Stimulated activated CD8-positive, alpha-beta memory T cell treated with anti-CD3 and anti-CD28 coated beads, Interleukin-15, amount 100 ng/mL, for 1 hour (primary cell): ENCODE results near the gene CDKN2B.
"Not testable (repeated sequence)": the region's sequence is repeated elsewhere in the genome, so short reads cannot be mapped to it uniquely, and the experiment has no call there.

ENCODE experiments used
- DNase-seq: peaks from one replicate; pipeline ENCODE4 v3.0.0-alpha.2; 2020; ENCODE audit warnings: low read depth

Gene CDKN2B

GRCh38 chr9:22008717-22009505, at the start of gene CDKN2B:
Gene CDKN2B (minus strand): TSS chr9:22009305. CDS start chr9:22008953, 352 bp downstream.
- no peak for DNase-seq

GRCh38 chr9:22057972-22058371, 48.9 kb upstream of the CDKN2B start:
- DNase-seq, result not testable (repeated sequence)

GRCh38 chr9:22056402-22056801, 47.3 kb upstream of the CDKN2B start:
- DNase-seq, result no peak

- DNase-seq, result no peak
These were observed 46.0 kb upstream of the CDKN2B start for GRCh38 chr9:22055090-22055489.

GRCh38 chr9:22054529-22054928, 45.4 kb upstream of the CDKN2B start:
- DNase-seq, result no peak

GRCh38 chr9:22054076-22054475, 45.0 kb upstream of the CDKN2B start:
- no peak for DNase-seq

- DNase-seq, result no peak
These were observed 44.1 kb upstream of the CDKN2B start for GRCh38 chr9:22053178-22053577.

GRCh38 chr9:22052376-22052945, 43.4 kb upstream of the CDKN2B start:
- no peak for DNase-seq

GRCh38 chr9:22050924-22051323, 41.8 kb upstream of the CDKN2B start:
- DNase-seq, result no peak

- DNase-seq, result no peak
These were observed 40.3 kb upstream of the CDKN2B start for GRCh38 chr9:22049411-22049810.

- DNase-seq, result no peak
These were observed 38.5 kb upstream of the CDKN2B start for GRCh38 chr9:22047596-22047995.

GRCh38 chr9:22046243-22046885, 37.3 kb upstream of the CDKN2B start:
- no peak for DNase-seq

- no peak for DNase-seq
These were observed 36.3 kb upstream of the CDKN2B start for GRCh38 chr9:22045423-22045822.

- no peak for DNase-seq
These were observed 35.5 kb upstream of the CDKN2B start for GRCh38 chr9:22044583-22044982.

GRCh38 chr9:22043928-22044327, 34.8 kb upstream of the CDKN2B start:
- no peak for DNase-seq

GRCh38 chr9:22041775-22042174, 32.7 kb upstream of the CDKN2B start:
- no peak for DNase-seq

- no peak for DNase-seq
These were observed 32.2 kb upstream of the CDKN2B start for GRCh38 chr9:22041344-22041743.

GRCh38 chr9:22040760-22041159, 31.7 kb upstream of the CDKN2B start:
- DNase-seq, result no peak

GRCh38 chr9:22039258-22039657, 30.2 kb upstream of the CDKN2B start:
- DNase-seq, result no peak

- DNase-seq, result no peak
These were observed 29.0 kb upstream of the CDKN2B start for GRCh38 chr9:22037954-22038690.

- DNase-seq, result no peak
These were observed 27.9 kb upstream of the CDKN2B start for GRCh38 chr9:22036866-22037626.

GRCh38 chr9:22035591-22036011, 26.5 kb upstream of the CDKN2B start:
- no peak for DNase-seq
